ENCODE data around the gene ANGEL1. TPM values are rescaled to one million over a fixed set of nuclear protein-coding genes. Genes with fewer than 3 reads are reported as not detected.
A peak's percentile ranks its signal among the peaks of the same experiment; 100 is the strongest.

Gene ANGEL1
- total and polyA plus RNA-seq, 2 of the 8 experiments (the other 6 are each of a cell fraction or from before 2014, with no cell fraction given) = 26.8 to 27.2 TPM

- TF ChIP-seq JUND (IDR thresholded peaks at IDR 0.05; ENCODE audit: low read length) (no peak), JUN (IDR thresholded peaks at IDR 0.05; ENCODE audit: low read depth, low read length) (no peak), EZH2 (IDR thresholded peaks at IDR 0.05; ENCODE audit: low read depth, low read length, severe bottlenecking) (no peak), KDM1A (IDR thresholded peaks at IDR 0.05; ENCODE audit: borderline replicate concordance, low read length) (no peak), HDAC2 (IDR thresholded peaks at IDR 0.05; ENCODE audit: borderline replicate concordance in 1 of 2, low read depth in 2 of 2, low read length in 2 of 2) (0 out of 4 replicates have a peak, but pooled peaks of 1 of the 2 experiments have one; percentile 53), ASH2L (IDR thresholded peaks at IDR 0.05; ENCODE audit: low read length) (peak; percentile 64), TAF1 (IDR thresholded peaks at IDR 0.05; ENCODE audit: low read depth, low read length) (peak; percentile 83), TCF12 (IDR thresholded peaks at IDR 0.05; ENCODE audit: low read depth, low read length) (peak; percentile 70; the same call in 1 of the 2 replicates), KDM5A (IDR thresholded peaks at IDR 0.05; ENCODE audit: low read length) (no peak), SP1 (IDR thresholded peaks at IDR 0.05; ENCODE audit: low read depth, low read length) (peak; percentile 84), SIN3A (conservative IDR thresholded peaks at IDR 0.05 in 1 of 2, IDR thresholded peaks at IDR 0.05 in 1 of 2; ENCODE audit: low read depth in 1 of 2, low read length in 2 of 2) (peak in 1 of 2 experiments; percentile 93; a peak in 3 of 4 replicates), GABPA (IDR thresholded peaks at IDR 0.05; ENCODE audit: borderline replicate concordance, insufficient read depth, low read length) (0 out of 2 replicates have a peak, but pooled peaks have one; percentile 18), BCL11A (IDR thresholded peaks at IDR 0.05; ENCODE audit: low read depth in 2 of 2, low read length in 2 of 2) (no peak), SUZ12 (IDR thresholded peaks at IDR 0.05; ENCODE audit: low read length) (no peak), SIRT6 (IDR thresholded peaks at IDR 0.05; ENCODE audit: low read length) (no peak), CHD2 (IDR thresholded peaks at IDR 0.05; ENCODE audit: low read length) (peak; percentile 41; the same call in 1 of the 2 replicates), KDM4A (IDR thresholded peaks at IDR 0.05; ENCODE audit: low read depth, low read length, severe bottlenecking) (peak; percentile 80), CBX8 (IDR thresholded peaks at IDR 0.05; ENCODE audit: borderline replicate concordance, low read depth, low read length) (no peak), MAX (IDR thresholded peaks at IDR 0.05) (peak; percentile 97), EGR1 (IDR thresholded peaks at IDR 0.05; ENCODE audit: borderline replicate concordance, low read depth, low read length) (peak; percentile 87; the same call in 1 of the 2 replicates), EP300 (IDR thresholded peaks at IDR 0.05; ENCODE audit: borderline replicate concordance in 1 of 2, low read depth in 2 of 2, low read length in 2 of 2) (peak; percentile 6 to 88; a peak in 2 of 3 replicates), BACH1 (IDR thresholded peaks at IDR 0.05; ENCODE audit: low read length) (no peak)
These were observed at the start of gene ANGEL1 (continued) for GRCh38 chr14:76812422-76813383.

Measured in H1 (cell line).